GM15510 (cell line): Measurements from ENCODE around the gene ADD3.

Experiments
- POLR2A ChIP-seq: IDR thresholded peaks from 3 replicates; pipeline ENCODE4 v1.6.1; 2011; ENCODE audit warnings: borderline replicate concordance; ENCODE audit not compliant: insufficient read length; ENCODE audit errors: extremely low read depth

Gene ADD3

GRCh38 chr10:110151971-110152370, 144.2 kb downstream of the ADD3 start:
- no peak for TF ChIP-seq POLR2A

DNA sequence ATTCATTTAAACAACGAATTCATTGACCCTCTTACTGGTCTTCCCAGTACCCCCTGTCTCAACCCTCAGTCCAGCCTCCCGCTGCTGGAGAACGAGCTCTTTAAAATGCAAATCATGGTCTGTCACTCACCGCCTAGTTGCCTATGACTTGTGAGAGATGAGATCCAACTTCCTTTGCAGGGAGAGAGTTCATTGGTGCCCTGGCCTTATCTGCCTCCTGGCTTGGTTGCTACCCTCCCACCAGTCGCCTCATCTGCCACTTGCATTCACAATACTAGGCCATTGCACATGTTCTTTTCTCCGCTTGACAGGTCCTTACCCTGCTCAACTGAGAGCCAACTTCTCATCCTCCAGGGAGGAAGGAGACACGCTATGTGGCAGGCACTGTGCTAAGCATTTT, 145.6 kb downstream of the ADD3 start:
- TF ChIP-seq POLR2A = no peak

- TF ChIP-seq POLR2A = no peak
These were observed 148.3 kb downstream of the ADD3 start for GRCh38 chr10:110156046-110156445.

DNA sequence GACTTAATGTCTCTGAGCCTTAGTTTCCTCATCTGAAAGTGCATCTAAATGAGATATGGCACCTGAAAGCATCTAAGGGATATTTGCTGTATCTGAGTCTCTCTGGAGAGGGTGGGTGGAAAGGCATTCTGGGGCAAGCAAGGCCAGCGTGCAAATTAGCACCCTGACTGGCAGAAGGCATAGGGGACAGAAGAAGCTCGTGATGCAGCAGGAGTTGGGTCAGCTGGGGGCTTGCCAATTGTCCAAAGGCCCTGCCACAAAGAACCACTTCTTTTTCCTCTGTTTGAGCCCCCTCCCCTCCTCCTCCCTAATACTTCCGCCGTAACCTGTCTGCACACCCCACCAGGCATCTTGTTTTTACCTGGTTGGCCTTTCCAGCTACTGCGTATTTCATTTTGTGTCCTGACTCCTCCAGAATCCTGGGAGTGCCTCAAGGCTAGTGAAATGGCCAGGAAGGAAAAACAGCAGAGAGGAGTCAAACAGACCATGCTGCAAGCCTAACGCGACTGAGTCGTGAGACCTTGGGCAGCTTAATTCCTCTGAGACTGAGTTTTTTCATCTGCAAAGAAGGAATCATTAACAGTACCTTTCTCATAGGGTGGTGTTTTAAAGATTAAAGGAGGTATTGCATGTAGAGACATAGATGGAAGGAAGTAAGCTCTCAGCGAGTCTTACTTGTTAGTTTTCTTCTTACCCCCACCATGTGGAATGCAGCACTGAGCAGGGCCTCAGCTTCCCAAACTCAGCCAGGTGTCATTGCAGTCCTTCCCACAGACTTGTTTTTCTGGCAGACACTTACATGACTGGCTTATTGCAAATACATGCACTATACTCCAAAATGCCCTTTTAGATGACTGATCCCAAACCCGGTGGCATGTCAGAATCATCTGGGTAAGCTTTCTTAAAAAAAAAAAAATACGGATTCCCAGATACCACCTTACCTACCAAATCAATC, 150.5 kb downstream of the ADD3 start:
- no peak for TF ChIP-seq POLR2A

- no peak for TF ChIP-seq POLR2A
These were observed 152.3 kb downstream of the ADD3 start for GRCh38 chr10:110160081-110160480.

- no peak for TF ChIP-seq POLR2A
These were observed 152.7 kb downstream of the ADD3 start for GRCh38 chr10:110160522-110160921.

GRCh38 chr10:110162741-110163145, 155.0 kb downstream of the ADD3 start:
- TF ChIP-seq POLR2A = no peak

- no peak for TF ChIP-seq POLR2A
These were observed 155.5 kb downstream of the ADD3 start for GRCh38 chr10:110163192-110163773.

- TF ChIP-seq POLR2A = no peak
These were observed 156.1 kb downstream of the ADD3 start for GRCh38 chr10:110163841-110164240.

DNA sequence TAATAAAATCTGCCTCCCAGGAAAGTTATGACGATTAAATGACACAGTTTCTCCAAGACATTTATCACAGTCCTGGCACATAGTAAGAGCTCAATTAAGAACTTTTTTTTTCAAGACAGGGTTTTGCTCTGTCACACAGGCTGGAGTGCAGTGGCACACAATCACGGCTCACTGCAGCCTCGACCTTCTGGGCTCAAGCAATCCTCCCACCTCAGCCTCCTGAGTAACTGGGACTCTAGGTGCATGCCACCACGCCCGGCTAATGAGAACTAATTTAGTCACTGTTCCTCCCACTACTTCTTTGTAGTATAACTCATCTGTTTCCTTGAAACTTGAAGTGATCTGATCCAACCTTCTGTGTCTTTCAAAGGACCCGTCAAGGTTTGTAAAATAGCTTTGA, 157.5 kb downstream of the ADD3 start:
- TF ChIP-seq POLR2A = no peak

GRCh38 chr10:110167149-110167548, 159.4 kb downstream of the ADD3 start:
- TF ChIP-seq POLR2A = no peak

GRCh38 chr10:110168601-110169481, 161.1 kb downstream of the ADD3 start:
- TF ChIP-seq POLR2A = no peak

GRCh38 chr10:110169586-110169985, 161.8 kb downstream of the ADD3 start:
- no peak for TF ChIP-seq POLR2A

DNA sequence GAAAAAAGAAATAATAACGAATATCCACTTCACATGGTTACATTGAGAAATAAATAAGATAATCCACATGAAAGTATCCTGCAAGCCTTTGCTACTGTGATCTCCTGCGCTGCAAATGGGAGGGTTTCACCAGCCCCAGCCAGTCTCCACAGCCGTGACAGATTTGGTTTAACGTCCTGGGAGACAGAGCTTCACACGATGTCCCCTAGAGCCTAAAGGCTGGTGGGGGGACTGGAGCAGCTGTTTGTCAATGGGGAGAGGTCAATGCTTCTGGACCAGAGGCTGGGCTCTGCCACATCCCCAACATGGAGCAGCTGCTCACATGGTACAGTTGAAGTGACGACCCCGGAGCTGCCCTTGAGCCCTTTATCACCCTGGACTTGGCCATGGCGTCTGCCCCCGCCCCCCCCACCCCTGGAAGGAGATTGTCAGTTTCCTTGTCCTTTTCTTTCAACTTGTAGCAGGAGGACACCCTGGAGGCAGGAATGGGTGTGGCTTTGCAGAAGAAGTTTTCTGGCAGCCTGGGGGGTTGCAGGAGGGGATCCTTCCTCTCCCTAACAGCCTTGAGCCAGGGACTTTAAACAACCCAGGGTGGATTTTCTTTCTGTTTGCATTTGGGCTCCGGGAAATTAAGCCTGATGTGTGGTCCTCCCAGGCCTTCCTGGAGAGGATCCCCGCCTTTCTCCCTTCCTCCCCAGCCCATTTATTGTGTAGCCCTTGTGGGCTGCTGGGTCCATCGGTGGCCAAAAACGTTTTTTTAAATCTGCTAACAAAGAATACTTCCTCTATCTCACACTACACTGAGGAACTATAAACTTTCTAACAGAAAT, 162.6 kb downstream of the ADD3 start:
- TF ChIP-seq POLR2A = no peak

DNA sequence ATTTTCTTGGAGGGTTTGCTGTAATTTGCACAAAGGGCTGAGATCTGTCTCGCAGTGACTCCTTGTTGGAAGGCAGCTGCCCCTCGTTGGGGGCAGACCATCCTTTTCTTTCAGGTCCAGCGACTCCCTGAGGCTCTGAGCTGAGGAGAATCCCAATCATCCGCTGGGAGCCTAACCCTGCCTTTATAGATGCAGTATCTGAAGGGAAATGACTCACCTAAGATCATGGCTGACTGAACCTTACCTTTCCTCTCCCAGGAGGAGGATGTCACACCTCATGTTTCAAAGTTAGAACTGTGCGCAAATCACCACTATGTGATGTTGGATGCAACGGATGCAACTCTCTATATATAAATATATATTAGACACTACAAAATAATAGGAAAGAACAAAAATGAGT, 163.2 kb downstream of the ADD3 start:
- no peak for TF ChIP-seq POLR2A

DNA sequence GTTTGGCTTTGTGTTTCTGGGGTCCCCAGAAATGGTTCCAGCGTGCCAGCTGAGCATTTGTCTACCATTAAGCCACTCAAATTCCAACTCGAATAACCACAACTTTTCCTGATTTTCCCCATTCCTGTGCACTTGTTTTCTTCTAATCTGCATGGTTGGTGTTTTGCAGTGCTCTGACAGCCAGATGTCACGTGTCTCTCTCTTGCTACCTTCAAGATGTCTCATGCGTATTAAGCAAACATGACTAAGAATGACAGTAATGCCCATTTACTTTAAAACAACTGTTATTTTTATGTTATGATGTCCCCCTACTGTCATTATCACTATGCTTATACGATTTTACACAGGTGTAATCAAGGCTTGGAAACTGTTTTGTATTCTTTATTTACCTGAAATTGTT, 164.4 kb downstream of the ADD3 start:
- no peak for TF ChIP-seq POLR2A
